WERI-Rb-1 (cell line): ENCODE measurements around the gene JPH2.

Experiments
- DNase-seq: peaks from one replicate; pipeline ENCODE4 v3.0.0-alpha.2; 2020
- H3K27ac ChIP-seq: fragments of 250-450 bp; sonication (Bioruptor Pico); 2 replicates; pipeline ENCODE4 v1.5.1; 2020; ENCODE audit warnings: mild to moderate bottlenecking, moderate library complexity
- H3K27me3 ChIP-seq: fragments of 250-450 bp; sonication (Bioruptor Pico); 2 replicates; pipeline ENCODE4 v1.5.1; 2021; ENCODE audit warnings: mild to moderate bottlenecking, low read depth, moderate library complexity; ENCODE audit not compliant: insufficient read depth, severe bottlenecking
- H3K36me3 ChIP-seq: fragments of 250-450 bp; sonication (Bioruptor Pico); 2 replicates; pipeline ENCODE4 v1.5.1; 2020; ENCODE audit warnings: mild to moderate bottlenecking, moderate library complexity
- H3K4me3 ChIP-seq: 2 replicates; pipeline ENCODE4 v1.5.1; 2011; ENCODE audit warnings: low read depth, mild to moderate bottlenecking, control low read depth, low read length
- H3K9me3 ChIP-seq: fragments of 250-450 bp; sonication (Bioruptor Pico); 2 replicates; pipeline ENCODE4 v1.5.1; 2021; ENCODE audit warnings: mild to moderate bottlenecking, moderate library complexity; ENCODE audit not compliant: severe bottlenecking
- CTCF ChIP-seq: IDR thresholded peaks from 2 replicates; pipeline ENCODE4 v1.5.1; 2011; ENCODE audit warnings: low read depth, mild to moderate bottlenecking, control low read depth, inconsistent platforms, low read length

JPH2 gene

GRCh38 chr20:44218446-44218845, 31.5 kb upstream of the JPH2 start:
- H3K9me3 ChIP-seq = no peaks in the 10 kb centered on the region
- TF ChIP-seq CTCF = no peak
- H3K4me3 ChIP-seq = no peak overlapping the region
- H3K27ac ChIP-seq = no peak overlapping the region
- no peaks in the 10 kb centered on the region for H3K27me3 ChIP-seq
- H3K36me3 ChIP-seq = no peaks in the 10 kb centered on the region
- no peak for DNase-seq

- Histone ChIP-seq H3K27ac (no peak overlapping the region), H3K4me3 (no peak overlapping the region), H3K36me3 (no peaks in the 10 kb centered on the region), H3K9me3 (no peaks in the 10 kb centered on the region), H3K27me3 (no peaks in the 10 kb centered on the region)
- TF ChIP-seq CTCF = peak; percentile 96
- DNase-seq = peak; percentile 83
These were observed 30.5 kb upstream of the JPH2 start for GRCh38 chr20:44217342-44218092.

GRCh38 chr20:44215125-44215524, 28.1 kb upstream of the JPH2 start:
- peak; percentile 76 for DNase-seq
- H3K9me3 ChIP-seq = no peaks in the 10 kb centered on the region

GRCh38 chr20:44212792-44213191, 25.8 kb upstream of the JPH2 start:
- DNase-seq = no peak
- no peak overlapping the region for H3K27ac ChIP-seq
- no peak overlapping the region for H3K4me3 ChIP-seq

More at GRCh38 chr20:44215125-44215524, 28.1 kb upstream of the JPH2 start:
- TF ChIP-seq CTCF = peak; percentile 87
- H3K36me3 ChIP-seq = peaks cover 4% of the 10 kb centered on the region
- H3K4me3 ChIP-seq = no peak overlapping the region
- H3K27ac ChIP-seq = no peak overlapping the region
- H3K27me3 ChIP-seq = no peaks in the 10 kb centered on the region

GRCh38 chr20:44211177-44212039, 24.4 kb upstream of the JPH2 start:
- DNase-seq = no peak
- H3K27ac ChIP-seq = peak overlapping the region; percentile 62
- H3K4me3 ChIP-seq = peak overlapping the region; percentile 76
- no peak for TF ChIP-seq CTCF
- H3K9me3 ChIP-seq = no peaks in the 10 kb centered on the region
- no peaks in the 10 kb centered on the region for H3K27me3 ChIP-seq
- H3K36me3 ChIP-seq = peaks cover 7% of the 10 kb centered on the region

More at GRCh38 chr20:44212792-44213191, 25.8 kb upstream of the JPH2 start:
- no peaks in the 10 kb centered on the region for H3K9me3 ChIP-seq
- H3K27me3 ChIP-seq = no peaks in the 10 kb centered on the region
- no peak for TF ChIP-seq CTCF
- H3K36me3 ChIP-seq = peaks cover 4% of the 10 kb centered on the region
